Measurements from ENCODE around the gene SLCO3A1. TPM values are rescaled to one million over a fixed set of nuclear protein-coding genes. Genes with fewer than 3 reads are reported as not detected.
"Not testable (repeated sequence)": the region's sequence is repeated elsewhere in the genome, so short reads cannot be mapped to it uniquely, and the experiment has no call there.

SLCO3A1 gene
- total RNA-seq, 1 donor from 2014 or later: 65.8 TPM

DNA sequence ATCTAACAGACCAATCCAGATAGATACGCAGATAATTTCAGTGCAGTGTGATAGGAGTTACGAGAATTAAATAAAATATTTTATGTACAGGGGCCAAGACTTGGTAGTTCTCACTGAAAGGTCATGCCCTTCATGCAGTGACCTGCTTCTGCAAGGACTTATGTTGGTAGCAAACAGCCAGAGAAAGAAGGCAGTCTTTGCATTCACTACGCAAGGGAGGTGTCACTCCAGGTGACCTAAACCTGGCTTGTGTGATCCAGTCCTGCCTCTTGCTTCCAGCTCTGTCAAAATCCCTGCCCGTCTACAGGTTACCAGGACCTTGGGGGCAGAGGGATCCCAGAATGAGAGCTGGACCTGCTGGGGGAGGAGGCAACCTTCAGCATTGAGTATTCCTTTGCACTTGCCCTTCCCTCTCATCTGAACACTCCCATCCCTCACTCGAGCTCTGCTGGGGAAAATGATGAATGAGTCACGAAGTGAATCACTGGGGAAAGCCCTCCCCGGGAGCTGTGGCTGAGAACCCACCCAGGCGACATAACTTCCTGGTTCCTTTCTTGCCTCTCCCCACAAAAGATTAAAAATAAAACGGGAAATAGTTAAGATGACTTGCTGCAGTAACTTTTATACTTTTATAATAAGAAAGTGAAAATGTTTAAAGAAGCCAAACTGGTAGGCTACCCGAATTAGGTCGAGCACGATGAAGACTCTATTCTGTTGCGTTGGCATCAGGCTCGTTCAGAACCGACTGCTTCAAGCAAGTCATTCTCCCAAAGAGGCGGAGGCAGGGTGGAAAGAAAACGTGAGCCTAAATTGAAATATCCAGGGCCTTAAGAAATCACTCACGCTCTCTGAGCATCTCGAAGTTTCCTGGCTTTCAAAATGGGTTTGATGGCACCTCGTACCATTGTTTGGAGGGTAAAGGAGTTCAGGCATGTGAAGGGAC, 216.1 kb downstream of the SLCO3A1 start:
- TF ChIP-seq, protein P1, sequence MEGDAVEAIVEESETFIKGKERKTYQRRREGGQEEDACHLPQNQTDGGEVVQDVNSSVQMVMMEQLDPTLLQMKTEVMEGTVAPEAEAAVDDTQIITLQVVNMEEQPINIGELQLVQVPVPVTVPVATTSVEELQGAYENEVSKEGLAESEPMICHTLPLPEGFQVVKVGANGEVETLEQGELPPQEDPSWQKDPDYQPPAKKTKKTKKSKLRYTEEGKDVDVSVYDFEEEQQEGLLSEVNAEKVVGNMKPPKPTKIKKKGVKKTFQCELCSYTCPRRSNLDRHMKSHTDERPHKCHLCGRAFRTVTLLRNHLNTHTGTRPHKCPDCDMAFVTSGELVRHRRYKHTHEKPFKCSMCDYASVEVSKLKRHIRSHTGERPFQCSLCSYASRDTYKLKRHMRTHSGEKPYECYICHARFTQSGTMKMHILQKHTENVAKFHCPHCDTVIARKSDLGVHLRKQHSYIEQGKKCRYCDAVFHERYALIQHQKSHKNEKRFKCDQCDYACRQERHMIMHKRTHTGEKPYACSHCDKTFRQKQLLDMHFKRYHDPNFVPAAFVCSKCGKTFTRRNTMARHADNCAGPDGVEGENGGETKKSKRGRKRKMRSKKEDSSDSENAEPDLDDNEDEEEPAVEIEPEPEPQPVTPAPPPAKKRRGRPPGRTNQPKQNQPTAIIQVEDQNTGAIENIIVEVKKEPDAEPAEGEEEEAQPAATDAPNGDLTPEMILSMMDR (IDR thresholded peaks at IDR 0.05): no peak
- peak in 1 of 2 donors; percentile 89 for TF ChIP-seq POLR2AphosphoS5 (IDR thresholded peaks at IDR 0.05; ENCODE audit: insufficient read depth in 1 of 2, low read depth in 1 of 2)
- no peak for DNase-seq (ENCODE audit: extremely low spot score in 2 of 2)
- no peaks in the 10 kb centered on the region for H3K27me3 ChIP-seq
- H3K36me3 ChIP-seq: no peaks in the 10 kb centered on the region
- H3K27ac ChIP-seq: peak overlapping the region; percentile 80
- H3K4me3 ChIP-seq: peak overlapping the region; percentile 10 to 31
- H3K4me1 ChIP-seq: peaks cover 49% of the 10 kb centered on the region
- intact Hi-C loops (cut with DNase I): loop anchor here (10.0 kb wide), 2 partner anchors 125 to 365 kb away; no protein-coding TSS in a partner anchor
- no peaks in the 10 kb centered on the region for H3K9me3 ChIP-seq

DNA sequence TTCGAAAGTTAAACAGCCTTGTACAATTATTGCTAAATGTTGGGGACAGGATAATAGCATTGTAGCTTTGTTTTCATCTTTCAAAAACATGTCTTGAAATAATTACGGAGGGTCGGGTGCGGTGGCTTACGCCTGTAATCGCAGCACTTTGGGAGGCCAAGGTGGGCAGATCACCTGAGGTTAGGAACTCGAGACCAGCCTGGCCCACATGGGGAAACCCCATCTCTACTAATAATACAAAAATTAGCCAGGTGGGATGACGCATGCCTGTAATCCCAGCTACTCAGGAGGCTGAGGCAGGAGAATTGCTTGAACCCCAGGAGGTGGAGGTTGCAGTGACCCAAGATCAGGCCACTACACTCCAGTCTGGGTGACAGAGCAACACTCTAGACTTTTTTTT, 216.7 kb downstream of the SLCO3A1 start:
- H3K27ac ChIP-seq: peak overlapping the region; percentile 80
- intact Hi-C loops (cut with DNase I): loop anchor here (10.0 kb wide), 2 partner anchors 125 to 365 kb away; no protein-coding TSS in a partner anchor
- not testable (repeated sequence) for H3K36me3 ChIP-seq; H3K9me3 ChIP-seq; H3K27me3 ChIP-seq; DNase-seq (ENCODE audit: extremely low spot score in 2 of 2)
- H3K4me3 ChIP-seq: peak overlapping the region in 1 of 2 donors; percentile 31
- peaks cover 53% of the 10 kb centered on the region for H3K4me1 ChIP-seq

DNA sequence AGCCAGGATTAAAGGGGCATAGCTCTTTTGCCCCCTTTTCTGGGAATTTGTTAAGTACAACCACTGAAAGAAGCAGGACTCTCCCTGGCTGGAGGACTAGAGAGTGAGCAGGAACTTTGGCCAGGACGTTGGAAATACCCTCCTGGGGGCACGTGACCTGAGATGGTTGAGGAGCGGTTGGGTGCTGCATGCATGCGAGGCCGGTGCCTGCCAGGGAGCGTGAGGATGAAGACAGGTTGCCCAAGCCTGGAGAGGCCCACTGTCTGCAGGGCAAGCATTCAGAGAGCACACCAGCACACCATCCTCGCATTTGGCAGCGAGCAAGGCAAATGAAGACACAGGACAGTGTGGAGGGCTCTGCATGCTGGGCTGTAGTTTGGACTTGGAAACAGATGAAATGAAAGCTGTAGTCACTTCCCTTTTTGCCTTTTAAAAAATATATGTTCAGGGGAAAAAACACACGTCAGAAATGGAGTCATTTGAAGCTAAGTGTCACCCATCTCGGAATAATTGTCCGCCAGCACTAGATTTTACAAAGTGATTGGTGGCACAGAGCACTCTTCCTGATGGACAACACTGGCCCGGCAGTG, 217.6 kb downstream of the SLCO3A1 start:
- H3K4me1 ChIP-seq: peaks cover 61% of the 10 kb centered on the region
- no peaks in the 10 kb centered on the region for H3K36me3 ChIP-seq
- intact Hi-C loops (cut with DNase I): loop anchor here (10.0 kb wide), 2 partner anchors 126 to 366 kb away; no protein-coding TSS in a partner anchor
- H3K27me3 ChIP-seq: no peaks in the 10 kb centered on the region
- no peak overlapping the region for H3K4me3 ChIP-seq
- no peak for DNase-seq (ENCODE audit: extremely low spot score in 2 of 2)
- no peak overlapping the region for H3K27ac ChIP-seq
- no peaks in the 10 kb centered on the region for H3K9me3 ChIP-seq
- TF ChIP-seq POLR2A (IDR thresholded peaks at IDR 0.05): no peak
- TF ChIP-seq, protein P1 (IDR thresholded peaks at IDR 0.05): no peak
- TF ChIP-seq POLR2AphosphoS5 (IDR thresholded peaks at IDR 0.05; ENCODE audit: insufficient read depth in 1 of 2, low read depth in 1 of 2): no peak

DNA sequence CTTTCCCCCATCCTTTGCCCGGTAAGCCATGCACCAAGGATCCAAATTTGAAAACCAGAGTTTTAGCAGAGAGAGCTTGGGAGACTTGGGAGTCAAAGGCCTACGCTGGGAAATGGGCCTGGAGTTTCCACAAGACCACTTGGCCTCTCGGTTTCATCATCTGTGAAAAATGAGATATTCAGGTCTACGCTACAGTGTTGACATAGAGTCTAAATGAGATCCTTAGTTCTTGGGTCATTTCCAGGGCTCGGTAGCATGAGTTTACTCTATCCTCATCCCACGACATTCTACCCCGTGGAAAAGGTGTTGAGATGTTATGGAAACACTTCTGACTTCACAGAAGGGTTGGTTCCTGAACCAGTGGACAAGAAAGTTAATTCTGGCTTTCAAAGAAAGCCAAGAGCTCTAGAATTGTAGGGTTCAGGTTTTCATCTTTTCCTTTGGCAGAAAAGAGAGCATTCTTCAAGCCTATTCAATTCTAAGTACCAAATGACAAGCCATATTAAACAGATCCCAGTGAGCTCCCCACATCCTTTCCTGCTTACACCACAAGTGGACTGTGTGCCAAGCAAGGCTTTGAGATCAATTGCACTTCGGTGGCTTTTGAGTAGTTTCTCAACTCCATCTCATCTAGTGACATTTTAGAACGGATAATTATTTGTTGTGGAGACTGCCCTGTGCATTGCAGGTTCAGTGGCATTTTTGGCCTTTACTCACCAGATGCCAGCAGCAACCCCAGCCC, 219.7 kb downstream of the SLCO3A1 start:
- TF ChIP-seq POLR2AphosphoS5 (IDR thresholded peaks at IDR 0.05; ENCODE audit: insufficient read depth in 1 of 2, low read depth in 1 of 2) (no peak), POLR2A (IDR thresholded peaks at IDR 0.05) (no peak)
- TF ChIP-seq, protein P1 (IDR thresholded peaks at IDR 0.05): no peak
- H3K27me3 ChIP-seq: no peaks in the 10 kb centered on the region
- DNase-seq (ENCODE audit: extremely low spot score in 2 of 2): no peak
- H3K4me1 ChIP-seq: peaks cover 70% of the 10 kb centered on the region
- no peaks in the 10 kb centered on the region for H3K36me3 ChIP-seq
- H3K27ac ChIP-seq: no peak overlapping the region
- H3K4me3 ChIP-seq: no peak overlapping the region
- H3K9me3 ChIP-seq: no peaks in the 10 kb centered on the region
- intact Hi-C loops (cut with DNase I): loop anchor here (10.0 kb wide), 2 partner anchors 128 to 368 kb away; no protein-coding TSS in a partner anchor

DNA sequence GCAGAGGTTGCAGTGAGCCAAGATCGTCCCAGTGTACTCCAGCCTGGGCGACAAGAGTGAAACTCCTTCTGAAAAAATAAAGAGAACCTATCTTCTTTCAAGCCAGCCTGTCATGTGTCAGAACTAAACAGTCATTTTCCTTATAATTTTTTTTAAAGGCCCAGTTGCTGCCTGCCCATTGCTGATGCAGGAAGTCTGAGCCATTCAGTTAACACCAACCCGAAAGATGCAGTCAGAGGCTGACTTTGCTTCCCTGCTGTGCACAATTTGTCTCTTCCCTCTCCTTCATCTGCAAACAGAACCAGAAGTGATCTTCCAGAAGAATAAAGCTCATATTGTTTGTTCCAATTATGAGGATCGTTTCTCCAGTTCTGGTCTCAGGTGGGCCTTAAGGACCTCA, 220.6 kb downstream of the SLCO3A1 start:
- DNase-seq (ENCODE audit: extremely low spot score in 2 of 2): no peak
- intact Hi-C loops (cut with DNase I): loop anchor here (10.0 kb wide), 2 partner anchors 129 to 369 kb away; no protein-coding TSS in a partner anchor
- H3K27me3 ChIP-seq: no peaks in the 10 kb centered on the region
- TF ChIP-seq, protein P1 (IDR thresholded peaks at IDR 0.05): no peak
- TF ChIP-seq POLR2AphosphoS5 (IDR thresholded peaks at IDR 0.05; ENCODE audit: insufficient read depth in 1 of 2, low read depth in 1 of 2): no peak
- TF ChIP-seq POLR2A (IDR thresholded peaks at IDR 0.05): no peak
- no peaks in the 10 kb centered on the region for H3K9me3 ChIP-seq
- no peaks in the 10 kb centered on the region for H3K36me3 ChIP-seq
- H3K4me3 ChIP-seq: no peak overlapping the region
- no peak overlapping the region for H3K27ac ChIP-seq
- peaks cover 61% of the 10 kb centered on the region for H3K4me1 ChIP-seq
